ENCODE results near the gene AATK.

Gene AATK

GRCh38 chr17:81194941-81195901, 29.2 kb upstream of the AATK start:
- no peak for DNase-seq

- DNase-seq: no peak
These were observed 28.3 kb upstream of the AATK start for GRCh38 chr17:81194225-81194760.

GRCh38 chr17:81193470-81194224, 27.6 kb upstream of the AATK start:
- DNase-seq: no peak

- no peak for DNase-seq
These were observed 27.0 kb upstream of the AATK start for GRCh38 chr17:81193051-81193410.

GRCh38 chr17:81192386-81193050, 26.5 kb upstream of the AATK start:
- no peak for DNase-seq

- no peak for DNase-seq
These were observed 25.6 kb upstream of the AATK start for GRCh38 chr17:81191646-81192045.

- DNase-seq: no peak
These were observed 25.1 kb upstream of the AATK start for GRCh38 chr17:81191116-81191515.

- no peak for DNase-seq
These were observed 24.6 kb upstream of the AATK start for GRCh38 chr17:81190591-81190990.

GRCh38 chr17:81189670-81190530, 23.9 kb upstream of the AATK start:
- DNase-seq: no peak

- no peak for DNase-seq
These were observed 23.0 kb upstream of the AATK start for GRCh38 chr17:81189016-81189415.

GRCh38 chr17:81188491-81188840, 22.4 kb upstream of the AATK start:
- no peak for DNase-seq

- no peak for DNase-seq
These were observed 21.8 kb upstream of the AATK start for GRCh38 chr17:81187586-81188490.

GRCh38 chr17:81187120-81187519, 21.1 kb upstream of the AATK start:
- DNase-seq: no peak

- DNase-seq: no peak
These were observed 20.2 kb upstream of the AATK start for GRCh38 chr17:81186203-81186602.

GRCh38 chr17:81184555-81184954, 18.5 kb upstream of the AATK start:
- DNase-seq: no peak

GRCh38 chr17:81183807-81184206, 17.8 kb upstream of the AATK start:
- no peak for DNase-seq

GRCh38 chr17:81183316-81183715, 17.3 kb upstream of the AATK start:
- DNase-seq: no peak

GRCh38 chr17:81182596-81182995, 16.6 kb upstream of the AATK start:
- no peak for DNase-seq

GRCh38 chr17:81181811-81182185, 15.8 kb upstream of the AATK start:
- no peak for DNase-seq

- DNase-seq: no peak
These were observed 15.1 kb upstream of the AATK start for GRCh38 chr17:81180836-81181810.
